Endothelial cell of umbilical vein (primary cell): ENCODE data around the gene DNAH11.

Experiments
- EZH2 ChIP-seq: IDR thresholded peaks from 2 replicates; pipeline ENCODE4 v1.6.1; 2012; ENCODE audit warnings: borderline replicate concordance, low read depth, mild to moderate bottlenecking, moderate library complexity, low read length, inconsistent platforms; ENCODE audit not compliant: severe bottlenecking
- MYC ChIP-seq: IDR thresholded peaks from one replicate; pipeline ENCODE4 v1.6.1; 2011; ENCODE audit warnings: mild to moderate bottlenecking, low read depth, low read length
- POLR2A ChIP-seq: IDR thresholded peaks from 2 replicates; pipeline ENCODE4 v1.6.1; 2012; ENCODE audit warnings: low read depth, mild to moderate bottlenecking, control low read depth, low read length
- POLR2AphosphoS5 ChIP-seq: IDR thresholded peaks from 2 replicates; pipeline ENCODE4 v1.6.1; 2012; ENCODE audit warnings: low read depth, mild to moderate bottlenecking, control low read depth, low read length, moderate library complexity; ENCODE audit not compliant: insufficient read depth
- TF ChIP-seq, protein P1 (sequence below), 2 donors: IDR thresholded peaks; 1 replicate in 1 of 2; 2 replicates in 1 of 2; pipeline ENCODE4 v1.5.1; 2011; ENCODE audit warnings: low read length in 2 of 2, mild to moderate bottlenecking in 2 of 2, moderate library complexity in 2 of 2, control low read depth in 1 of 2, inconsistent platforms in 1 of 2, low read depth in 1 of 2; ENCODE audit not compliant: insufficient read depth in 1 of 2; ENCODE audit errors: extremely low read depth in 1 of 2
- TF ChIP-seq, protein P2 (sequence below): IDR thresholded peaks from 2 replicates; pipeline ENCODE4 v1.6.1; 2011; ENCODE audit not compliant: insufficient read depth, insufficient read length

DNA sequence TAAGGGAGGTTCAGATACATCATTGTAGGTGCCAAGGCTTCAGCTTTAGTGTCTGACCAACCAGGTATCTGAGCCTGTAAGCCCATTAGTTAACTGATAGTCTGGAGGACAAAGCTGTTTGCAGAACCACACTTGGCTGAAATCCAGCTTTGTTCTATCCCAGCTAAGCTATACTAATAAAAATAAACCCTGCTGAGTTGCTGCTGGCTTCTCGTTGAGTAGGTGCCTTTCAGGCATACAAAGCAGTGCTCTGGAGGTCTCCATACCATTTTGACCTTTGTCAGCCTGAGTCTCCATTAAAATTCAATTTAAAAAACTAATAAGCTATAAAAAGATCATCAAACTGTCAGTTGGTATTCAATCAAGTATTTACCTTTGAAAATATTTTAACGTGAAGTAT, 380.8 kb downstream of the DNAH11 start:
- TF ChIP-seq, protein P1, sequence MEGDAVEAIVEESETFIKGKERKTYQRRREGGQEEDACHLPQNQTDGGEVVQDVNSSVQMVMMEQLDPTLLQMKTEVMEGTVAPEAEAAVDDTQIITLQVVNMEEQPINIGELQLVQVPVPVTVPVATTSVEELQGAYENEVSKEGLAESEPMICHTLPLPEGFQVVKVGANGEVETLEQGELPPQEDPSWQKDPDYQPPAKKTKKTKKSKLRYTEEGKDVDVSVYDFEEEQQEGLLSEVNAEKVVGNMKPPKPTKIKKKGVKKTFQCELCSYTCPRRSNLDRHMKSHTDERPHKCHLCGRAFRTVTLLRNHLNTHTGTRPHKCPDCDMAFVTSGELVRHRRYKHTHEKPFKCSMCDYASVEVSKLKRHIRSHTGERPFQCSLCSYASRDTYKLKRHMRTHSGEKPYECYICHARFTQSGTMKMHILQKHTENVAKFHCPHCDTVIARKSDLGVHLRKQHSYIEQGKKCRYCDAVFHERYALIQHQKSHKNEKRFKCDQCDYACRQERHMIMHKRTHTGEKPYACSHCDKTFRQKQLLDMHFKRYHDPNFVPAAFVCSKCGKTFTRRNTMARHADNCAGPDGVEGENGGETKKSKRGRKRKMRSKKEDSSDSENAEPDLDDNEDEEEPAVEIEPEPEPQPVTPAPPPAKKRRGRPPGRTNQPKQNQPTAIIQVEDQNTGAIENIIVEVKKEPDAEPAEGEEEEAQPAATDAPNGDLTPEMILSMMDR (IDR thresholded peaks at IDR 0.05; ENCODE audit: extremely low read depth in 1 of 2, insufficient read depth in 1 of 2, low read depth in 1 of 2, low read length in 2 of 2), result no peak
- TF ChIP-seq EZH2 (no peak), POLR2AphosphoS5 (no peak), POLR2A (no peak), MYC (no peak)
- TF ChIP-seq, protein P2, sequence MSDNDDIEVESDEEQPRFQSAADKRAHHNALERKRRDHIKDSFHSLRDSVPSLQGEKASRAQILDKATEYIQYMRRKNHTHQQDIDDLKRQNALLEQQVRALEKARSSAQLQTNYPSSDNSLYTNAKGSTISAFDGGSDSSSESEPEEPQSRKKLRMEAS, result no peak
